Loucy (cell line): ENCODE results near the gene LRRC4.

Experiments
- H2AFZ ChIP-seq: fragments of 200-600 bp; sonication (generic); 2 replicates; pipeline ENCODE4 v1.6.0; 2016; ENCODE audit warnings: antibody characterized with exemption, mild to moderate bottlenecking, low read length, moderate library complexity
- H3F3A ChIP-seq: fragments of 200-600 bp; 2 replicates; pipeline ENCODE4 v1.6.0; 2016; ENCODE audit warnings: antibody characterized with exemption, low read depth, mild to moderate bottlenecking
- H3K27me3 ChIP-seq: fragments of 200-600 bp; sonication (generic); 2 replicates; pipeline ENCODE4 v1.6.1; 2014; ENCODE audit warnings: low read length, mild to moderate bottlenecking; ENCODE audit not compliant: insufficient read depth, poor library complexity, severe bottlenecking
- H3K36me3 ChIP-seq: fragments of 200-600 bp; sonication (generic); 2 replicates; pipeline ENCODE4 v1.6.1; 2016; ENCODE audit warnings: low read length; ENCODE audit not compliant: insufficient read depth
- H3K4me1 ChIP-seq: fragments of 200-600 bp; sonication (generic); 2 replicates; pipeline ENCODE4 v1.5.1; 2014; ENCODE audit warnings: low read length, mild to moderate bottlenecking; ENCODE audit not compliant: insufficient read depth, poor library complexity, severe bottlenecking
- H3K4me2 ChIP-seq: fragments of 200-600 bp; sonication (generic); 2 replicates; pipeline ENCODE4 v1.6.0; 2014; ENCODE audit warnings: antibody characterized with exemption, low read length, low read depth, mild to moderate bottlenecking; ENCODE audit not compliant: poor library complexity, severe bottlenecking
- H3K4me3 ChIP-seq: fragments of 200-600 bp; sonication (generic); 2 replicates; pipeline ENCODE4 v1.5.1; 2014; ENCODE audit warnings: low read length, mild to moderate bottlenecking, mixed read lengths; ENCODE audit not compliant: poor library complexity, severe bottlenecking
- H3K79me2 ChIP-seq: fragments of 200-600 bp; sonication (generic); 2 replicates; pipeline ENCODE4 v1.6.1; 2014; ENCODE audit warnings: low read length; ENCODE audit not compliant: insufficient read depth
- H3K9ac ChIP-seq: fragments of 200-600 bp; sonication (generic); 2 replicates; pipeline ENCODE4 v1.6.0; 2014; ENCODE audit warnings: mild to moderate bottlenecking, low read depth, low read length, moderate library complexity; ENCODE audit not compliant: poor library complexity, severe bottlenecking
- H3K9me2 ChIP-seq: fragments of 200-600 bp; sonication (generic); replicated peaks from 2 replicates; pipeline ENCODE4 v1.6.1; 2016; ENCODE audit warnings: low read depth, low read length, mixed read lengths
- H3K9me3 ChIP-seq: fragments of 200-600 bp; sonication (generic); 2 replicates; pipeline ENCODE4 v1.6.1; 2014; ENCODE audit warnings: mild to moderate bottlenecking, antibody characterized with exemption, low read length, low read depth; ENCODE audit not compliant: insufficient read depth
- H4K20me1 ChIP-seq: fragments of 200-600 bp; sonication (generic); 2 replicates; pipeline ENCODE4 v1.6.0; 2014; ENCODE audit warnings: antibody characterized with exemption, low read length, mild to moderate bottlenecking; ENCODE audit not compliant: insufficient read depth, poor library complexity, severe bottlenecking
- EZH2phosphoT487 ChIP-seq: fragments of 200-600 bp; IDR thresholded peaks from 2 replicates; pipeline ENCODE4 v1.6.1; 2018; ENCODE audit warnings: antibody characterized with exemption, mild to moderate bottlenecking, moderate library complexity, borderline replicate concordance
- TF ChIP-seq, protein P1 (sequence below): fragments of 200-600 bp; sonication (generic); conservative IDR thresholded peaks from 2 replicates; pipeline ENCODE4 v1.5.1; 2014; ENCODE audit warnings: mild to moderate bottlenecking, antibody characterized with exemption, low read length

The LRRC4 gene

DNA sequence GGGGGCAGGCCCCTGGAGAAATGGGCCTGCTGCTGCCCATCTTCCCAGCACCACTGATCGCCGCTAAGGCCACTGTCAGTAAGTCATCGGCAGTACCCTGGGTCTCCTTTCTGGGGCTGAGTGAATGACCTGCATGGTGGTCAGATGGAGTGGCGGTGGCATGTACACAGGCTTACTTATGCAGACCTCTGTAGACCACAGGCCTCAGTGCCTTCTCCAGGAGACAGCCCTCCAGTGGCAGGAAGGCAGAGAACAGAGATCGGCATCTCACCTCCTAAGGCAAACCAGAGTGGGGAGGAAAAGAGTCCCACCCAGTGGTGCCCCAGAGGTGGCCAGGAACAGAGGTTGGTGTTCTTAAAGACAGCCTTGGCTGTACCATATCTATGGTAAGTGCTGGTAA, 22.8 kb upstream of the LRRC4 start:
- Histone ChIP-seq H3K9ac (no peak overlapping the region), H3K4me2 (no peak overlapping the region), H3K27me3 (no peaks in the 10 kb centered on the region), H3K4me1 (peaks cover 28% of the 10 kb centered on the region), H2AFZ (no peak overlapping the region), H3K9me3 (no peaks in the 10 kb centered on the region), H3F3A (no peaks in the 10 kb centered on the region), H3K9me2 (no peaks in the 10 kb centered on the region), H3K36me3 (no peaks in the 10 kb centered on the region), H3K4me3 (no peak overlapping the region), H3K79me2 (no peaks in the 10 kb centered on the region), H4K20me1 (no peaks in the 10 kb centered on the region)
- no peak for TF ChIP-seq EZH2phosphoT487
- TF ChIP-seq, protein P1, sequence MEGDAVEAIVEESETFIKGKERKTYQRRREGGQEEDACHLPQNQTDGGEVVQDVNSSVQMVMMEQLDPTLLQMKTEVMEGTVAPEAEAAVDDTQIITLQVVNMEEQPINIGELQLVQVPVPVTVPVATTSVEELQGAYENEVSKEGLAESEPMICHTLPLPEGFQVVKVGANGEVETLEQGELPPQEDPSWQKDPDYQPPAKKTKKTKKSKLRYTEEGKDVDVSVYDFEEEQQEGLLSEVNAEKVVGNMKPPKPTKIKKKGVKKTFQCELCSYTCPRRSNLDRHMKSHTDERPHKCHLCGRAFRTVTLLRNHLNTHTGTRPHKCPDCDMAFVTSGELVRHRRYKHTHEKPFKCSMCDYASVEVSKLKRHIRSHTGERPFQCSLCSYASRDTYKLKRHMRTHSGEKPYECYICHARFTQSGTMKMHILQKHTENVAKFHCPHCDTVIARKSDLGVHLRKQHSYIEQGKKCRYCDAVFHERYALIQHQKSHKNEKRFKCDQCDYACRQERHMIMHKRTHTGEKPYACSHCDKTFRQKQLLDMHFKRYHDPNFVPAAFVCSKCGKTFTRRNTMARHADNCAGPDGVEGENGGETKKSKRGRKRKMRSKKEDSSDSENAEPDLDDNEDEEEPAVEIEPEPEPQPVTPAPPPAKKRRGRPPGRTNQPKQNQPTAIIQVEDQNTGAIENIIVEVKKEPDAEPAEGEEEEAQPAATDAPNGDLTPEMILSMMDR = no peak

DNA sequence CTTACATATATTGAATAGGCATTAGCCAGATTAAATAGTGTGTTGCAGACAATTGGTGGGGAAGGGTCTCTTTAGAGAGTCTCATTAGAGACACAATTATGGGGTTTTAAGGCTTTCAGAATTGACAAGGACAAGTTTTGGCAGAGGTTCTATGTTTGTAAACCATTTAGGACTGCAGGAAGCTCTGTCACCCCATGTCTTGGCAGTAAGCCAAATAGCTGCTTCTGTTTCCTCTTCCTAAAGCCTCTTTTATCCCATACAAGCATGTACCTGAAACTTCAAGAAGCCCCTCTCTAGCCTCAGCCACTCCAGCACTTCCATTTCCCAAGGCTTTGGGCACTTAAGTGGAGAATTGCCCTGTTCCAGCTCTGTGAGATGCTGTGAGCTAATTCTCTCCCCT, 21.8 kb upstream of the LRRC4 start:
- Histone ChIP-seq H3K4me2 (peak overlapping the region; percentile 32), H2AFZ (no peak overlapping the region), H3K9me3 (no peaks in the 10 kb centered on the region), H4K20me1 (no peaks in the 10 kb centered on the region), H3F3A (no peaks in the 10 kb centered on the region), H3K36me3 (no peaks in the 10 kb centered on the region), H3K27me3 (no peaks in the 10 kb centered on the region), H3K79me2 (no peaks in the 10 kb centered on the region), H3K9ac (peak overlapping the region; percentile 31), H3K9me2 (no peaks in the 10 kb centered on the region), H3K4me1 (peaks cover 23% of the 10 kb centered on the region), H3K4me3 (no peak overlapping the region)
- TF ChIP-seq, protein P1 = no peak
- no peak for TF ChIP-seq EZH2phosphoT487

DNA sequence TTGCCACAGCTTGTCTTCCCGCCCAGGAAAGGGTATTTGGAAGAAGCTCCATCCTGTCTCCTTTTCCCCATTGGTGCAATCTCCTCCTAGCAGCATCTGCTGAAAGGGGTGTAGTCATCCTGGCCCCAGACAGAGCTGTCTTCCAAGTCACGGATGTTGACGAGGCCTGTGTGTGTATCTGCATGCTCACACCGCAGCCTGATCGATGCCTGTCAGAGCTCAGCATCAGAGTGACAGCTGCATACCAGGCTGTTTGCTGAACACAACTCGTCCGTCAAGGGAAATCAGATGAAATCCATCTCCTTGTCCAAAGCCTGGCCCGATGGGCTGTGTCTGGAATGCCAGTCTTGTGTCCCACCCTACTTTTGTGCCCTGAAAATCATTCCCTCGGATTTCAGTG, 21.2 kb upstream of the LRRC4 start:
- no peak for TF ChIP-seq EZH2phosphoT487
- TF ChIP-seq, protein P1 = no peak
- Histone ChIP-seq H4K20me1 (no peaks in the 10 kb centered on the region), H3K4me2 (peak overlapping the region; percentile 32), H3K9ac (no peak overlapping the region), H3K4me1 (peaks cover 25% of the 10 kb centered on the region), H3K79me2 (no peaks in the 10 kb centered on the region), H3F3A (no peaks in the 10 kb centered on the region), H3K27me3 (no peaks in the 10 kb centered on the region), H3K4me3 (no peak overlapping the region), H3K9me2 (no peaks in the 10 kb centered on the region), H3K36me3 (no peaks in the 10 kb centered on the region), H3K9me3 (no peaks in the 10 kb centered on the region), H2AFZ (no peak overlapping the region)
